HCT116 (cell line): ENCODE results near the gene ACO2. TPM values are rescaled to one million over a fixed set of nuclear protein-coding genes. Genes with fewer than 3 reads are reported as not detected.

ENCODE experiments used
- ATAC-seq: fragments of 200-7000 bp; cut with Tn5 transposase; 2 replicates; pipeline ENCODE4 v1.9.1; 2020; ENCODE audit warnings: mild to moderate bottlenecking, moderate library complexity
- BruUV-seq: library from RNA; stranded (reverse); fragments of 400-500 nt; replicated peaks from 2 replicates; lab custom pipeline; 2021; lab: Mats Ljungman, UMichigan
- CTCF ChIA-PET: fragments of 300-600 bp; sonication (Branson Sonifier 250); formaldehyde crosslinking; loops from one replicate; lab custom pipeline; 2021; ENCODE audit warnings: antibody characterized with exemption; lab: Charles Lee
- POLR2A ChIA-PET: fragments of 300-600, 350-600 bp; sonication (Branson Sonifier 250); formaldehyde crosslinking; loops from one replicate; lab custom pipeline; 2021; ENCODE audit warnings: antibody characterized with exemption; lab: Charles Lee
- RAD21 ChIA-PET, 2 experiments: fragments of 300-600 bp; sonication (Branson Sonifier 250); formaldehyde crosslinking; loops; one replicate each; lab custom pipeline; 2023; ENCODE audit warnings: low total read pairs in 2 of 2; ENCODE audit not compliant: uncharacterized antibody in 2 of 2, unreplicated experiment in 2 of 2, low non-redundant PET in 1 of 2; lab: Charles Lee
- DNase-seq: peaks from one replicate; pipeline ENCODE4 v3.0.0-alpha.2; 2010; ENCODE audit warnings: low read depth, low spot score
- H2AFZ ChIP-seq: fragments of 200-600 bp; shearing (Covaris generic), sonication (generic); 2 replicates; pipeline ENCODE4 v1.6.1; 2017; ENCODE audit warnings: low read depth, mixed run types, mixed read lengths, antibody characterized with exemption, low read length; ENCODE audit not compliant: poor library complexity, severe bottlenecking
- H3K27ac ChIP-seq: 2 replicates; pipeline ENCODE4 v1.5.1; 2012; ENCODE audit warnings: low read depth, low read length
- H3K27me3 ChIP-seq: fragments of 200-600 bp; sonication (generic); 2 replicates; pipeline ENCODE4 v1.6.1; 2016; ENCODE audit warnings: mixed run types, low read length, mixed read lengths; ENCODE audit not compliant: insufficient read depth
- H3K36me3 ChIP-seq, 2 experiments: fragments of 200-500 bp in 1 of 2; fragments of 200-600 bp in 1 of 2; sonication (Bioruptor generic) in 1 of 2; sonication (generic) in 1 of 2; 2 replicates each; pipeline versions ENCODE4 v1.5.1 to v1.6.1; 2014 to 2016; ENCODE audit warnings: low read length in 2 of 2, inconsistent platforms in 1 of 2, mixed read lengths in 1 of 2, mixed run types in 1 of 2; ENCODE audit not compliant: insufficient read depth in 2 of 2, control insufficient read depth in 1 of 2
- H3K4me1 ChIP-seq, 2 experiments: fragments of 200-600 bp in 1 of 2; sonication (generic) in 1 of 2; 2 replicates each; pipeline versions ENCODE4 v1.5.1 to v1.6.1; 2012 to 2017; ENCODE audit warnings: low read length in 2 of 2, inconsistent platforms in 1 of 2, mild to moderate bottlenecking in 1 of 2, mixed read lengths in 1 of 2, mixed run types in 1 of 2, moderate library complexity in 1 of 2; ENCODE audit not compliant: insufficient read depth in 2 of 2, control insufficient read depth in 1 of 2
- H3K4me2 ChIP-seq: fragments of 200-600 bp; sonication (generic); 2 replicates; pipeline ENCODE4 v1.6.1; 2017; ENCODE audit warnings: mixed run types, low read length, mixed read lengths
- H3K4me3 ChIP-seq, 2 experiments: fragments of 200-600 bp in 1 of 2; sonication (generic) in 1 of 2; replicated peaks in 1 of 2; 2 replicates each; pipeline ENCODE4 v1.5.1; 2011 to 2016; ENCODE audit warnings: low read length in 2 of 2, control low read depth in 1 of 2, low read depth in 1 of 2, mild to moderate bottlenecking in 1 of 2, mixed read lengths in 1 of 2, mixed run types in 1 of 2
- H3K79me2 ChIP-seq: fragments of 200-600 bp; sonication (generic); 2 replicates; pipeline ENCODE4 v1.6.1; 2017; ENCODE audit warnings: mild to moderate bottlenecking, mixed run types, low read length, moderate library complexity, mixed read lengths; ENCODE audit not compliant: insufficient read depth
- H3K9ac ChIP-seq: fragments of 200-600 bp; sonication (generic); 2 replicates; pipeline ENCODE4 v1.6.1; 2016; ENCODE audit warnings: low read length, mixed read lengths
- H3K9me2 ChIP-seq: fragments of 200-600 bp; sonication (generic), shearing (Covaris generic); 2 replicates; pipeline ENCODE4 v1.6.1; 2017; ENCODE audit warnings: mixed run types, mild to moderate bottlenecking, moderate library complexity; ENCODE audit not compliant: insufficient read depth
- H3K9me3 ChIP-seq, 2 experiments: fragments of 200-500 bp in 1 of 2; fragments of 200-600 bp in 1 of 2; sonication (Bioruptor generic) in 1 of 2; sonication (generic) in 1 of 2; 2 replicates each; pipeline ENCODE4 v1.6.1; 2014 to 2017; ENCODE audit warnings: low read length in 2 of 2, mixed read lengths in 2 of 2, inconsistent platforms in 1 of 2, low read depth in 1 of 2, mild to moderate bottlenecking in 1 of 2, mixed run types in 1 of 2, moderate library complexity in 1 of 2; ENCODE audit not compliant: control insufficient read depth in 1 of 2, insufficient read depth in 1 of 2
- H4K20me1 ChIP-seq: fragments of 200-600 bp; sonication (generic), shearing (Covaris generic); 2 replicates; pipeline ENCODE4 v1.6.1; 2017; ENCODE audit warnings: mixed run types, mild to moderate bottlenecking, moderate library complexity; ENCODE audit not compliant: insufficient read depth
- CBX3 ChIP-seq: IDR thresholded peaks from 2 replicates; pipeline ENCODE4 v1.6.1; 2012; ENCODE audit warnings: low read depth
- CEBPB ChIP-seq: IDR thresholded peaks from 2 replicates; pipeline ENCODE4 v1.6.1; 2012; ENCODE audit warnings: low read depth
- EGR1 ChIP-seq: IDR thresholded peaks from 2 replicates; pipeline ENCODE4 v1.6.1; 2012; ENCODE audit warnings: low read depth
- EZH2 ChIP-seq: fragments of 200-600 bp; sonication (generic); IDR thresholded peaks from 2 replicates; pipeline ENCODE4 v1.6.1; 2017; ENCODE audit warnings: antibody characterized with exemption, mixed run types
- POLR2AphosphoS5 ChIP-seq: IDR thresholded peaks from 2 replicates; pipeline ENCODE4 v1.6.1; 2011; ENCODE audit warnings: mild to moderate bottlenecking, low read depth, low read length, moderate library complexity
- RAD21 ChIP-seq: IDR thresholded peaks from 2 replicates; pipeline ENCODE4 v1.6.1; 2012; ENCODE audit warnings: low read depth, mild to moderate bottlenecking
- SIN3A ChIP-seq: IDR thresholded peaks from 2 replicates; pipeline ENCODE4 v1.6.1; 2012; ENCODE audit warnings: low read depth
- SP1 ChIP-seq: IDR thresholded peaks from 2 replicates; pipeline ENCODE4 v1.6.1; 2012; ENCODE audit warnings: low read depth
- TCF7L2 ChIP-seq: IDR thresholded peaks from 2 replicates; pipeline ENCODE4 v1.7.0; 2011; ENCODE audit warnings: borderline replicate concordance, inconsistent platforms; ENCODE audit not compliant: insufficient read depth, insufficient read length; ENCODE audit errors: extremely low read depth
- YY1 ChIP-seq: IDR thresholded peaks from 2 replicates; pipeline ENCODE4 v1.6.1; 2011; ENCODE audit warnings: low read length, low read depth, moderate library complexity, mild to moderate bottlenecking; ENCODE audit not compliant: insufficient replicate concordance; ENCODE audit errors: extremely low read depth
- ZFX ChIP-seq: fragments of 450-650 bp; IDR thresholded peaks from 2 replicates; pipeline ENCODE4 v1.6.1; 2017
- ZNF274 ChIP-seq: fragments of 200-500 bp; sonication (Bioruptor generic); IDR thresholded peaks from 2 replicates; pipeline ENCODE4 v1.6.1; 2014; ENCODE audit warnings: mild to moderate bottlenecking, low read depth, low read length, inconsistent platforms
- intact Hi-C: fragments of 100-400 bp; cut with micrococcal nuclease; formaldehyde crosslinking; loops from 2 replicates; pipeline ENCODE4 v1.10.0; 2022
- total RNA-seq: library from RNA; stranded (reverse); gene quantifications from one replicate; pipeline ENCODE4 v1.2.1, GENCODE V29; 2021; ENCODE audit not compliant: unreplicated experiment
- TF ChIP-seq, protein P1 (sequence below), 3 experiments: fragments of 200-600 bp in 1 of 3; sonication (generic) in 1 of 3; IDR thresholded peaks in 2 of 3; conservative IDR thresholded peaks in 1 of 3; 2 replicates each; pipeline ENCODE4 v1.5.1; 2012 to 2017; ENCODE audit warnings: low read depth in 2 of 3, low read length in 2 of 3, antibody characterized with exemption in 1 of 3, borderline replicate concordance in 1 of 3, control low read depth in 1 of 3, mild to moderate bottlenecking in 1 of 3, mixed read lengths in 1 of 3, mixed run types in 1 of 3, moderate library complexity in 1 of 3; ENCODE audit not compliant: insufficient read depth in 1 of 3
- TF ChIP-seq, protein P2 (sequence below): IDR thresholded peaks from 2 replicates; pipeline ENCODE4 v1.6.1; 2012
- TF ChIP-seq, protein P3 (sequence below): IDR thresholded peaks from 2 replicates; pipeline ENCODE4 v1.6.1; 2011; ENCODE audit warnings: mild to moderate bottlenecking, low read length, moderate library complexity; ENCODE audit not compliant: insufficient replicate concordance; ENCODE audit errors: extremely low read depth
- TF ChIP-seq, protein P4 (sequence below): IDR thresholded peaks from 2 replicates; pipeline ENCODE4 v1.6.1; 2012; ENCODE audit warnings: low read depth
- TF ChIP-seq, protein P5 (sequence below): IDR thresholded peaks from 2 replicates; pipeline ENCODE4 v1.6.1; 2012

Gene ACO2
- total RNA-seq, 1 experiment from 2014 or later, result 108 TPM

DNA sequence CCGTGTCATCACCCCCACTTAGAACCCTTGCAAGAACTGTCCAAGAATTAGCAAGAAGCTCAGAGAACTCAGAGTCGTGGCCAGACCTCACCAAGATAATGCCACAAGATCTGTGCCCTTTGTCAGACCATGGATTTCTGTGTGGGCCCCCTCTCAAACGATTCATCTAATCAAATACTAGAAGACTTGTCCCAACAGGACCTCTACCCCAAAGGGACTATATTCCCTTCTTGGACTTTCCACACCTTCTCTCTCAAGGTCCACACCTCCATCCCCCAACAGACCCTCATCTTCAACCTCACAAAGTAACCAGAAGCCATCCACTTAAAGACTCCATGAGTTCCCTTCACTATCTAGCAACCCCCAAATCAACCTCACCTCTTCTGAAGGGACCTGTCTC, 72.6 kb downstream of the ACO2 start:
- Histone ChIP-seq H2AFZ (no peak overlapping the region), H3K9ac (no peak overlapping the region), H3K9me2 (no peaks in the 10 kb centered on the region), H3K79me2 (peaks cover 74% of the 10 kb centered on the region), H4K20me1 (peaks cover 6% of the 10 kb centered on the region; the same call in 1 of the 2 replicates), H3K36me3 (peaks cover 20 to 34% of the 10 kb centered on the region in 2 experiments), H3K27me3 (no peaks in the 10 kb centered on the region)
- RAD21 ChIA-PET, result no interaction called here
- BruUV-seq, result no TSS peak
- POLR2A ChIA-PET, result no interaction called here
- TF ChIP-seq SP1 (no peak), YY1 (no peak), SIN3A (no peak), POLR2AphosphoS5 (no peak), EGR1 (no peak), ZNF274 (no peak), CBX3 (no peak), CEBPB (no peak), ZFX (no peak), RAD21 (no peak), TCF7L2 (no peak), EZH2 (no peak)
- TF ChIP-seq, protein P1, sequence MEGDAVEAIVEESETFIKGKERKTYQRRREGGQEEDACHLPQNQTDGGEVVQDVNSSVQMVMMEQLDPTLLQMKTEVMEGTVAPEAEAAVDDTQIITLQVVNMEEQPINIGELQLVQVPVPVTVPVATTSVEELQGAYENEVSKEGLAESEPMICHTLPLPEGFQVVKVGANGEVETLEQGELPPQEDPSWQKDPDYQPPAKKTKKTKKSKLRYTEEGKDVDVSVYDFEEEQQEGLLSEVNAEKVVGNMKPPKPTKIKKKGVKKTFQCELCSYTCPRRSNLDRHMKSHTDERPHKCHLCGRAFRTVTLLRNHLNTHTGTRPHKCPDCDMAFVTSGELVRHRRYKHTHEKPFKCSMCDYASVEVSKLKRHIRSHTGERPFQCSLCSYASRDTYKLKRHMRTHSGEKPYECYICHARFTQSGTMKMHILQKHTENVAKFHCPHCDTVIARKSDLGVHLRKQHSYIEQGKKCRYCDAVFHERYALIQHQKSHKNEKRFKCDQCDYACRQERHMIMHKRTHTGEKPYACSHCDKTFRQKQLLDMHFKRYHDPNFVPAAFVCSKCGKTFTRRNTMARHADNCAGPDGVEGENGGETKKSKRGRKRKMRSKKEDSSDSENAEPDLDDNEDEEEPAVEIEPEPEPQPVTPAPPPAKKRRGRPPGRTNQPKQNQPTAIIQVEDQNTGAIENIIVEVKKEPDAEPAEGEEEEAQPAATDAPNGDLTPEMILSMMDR (IDR thresholded peaks at IDR 0.05 in 2 of 3, conservative IDR thresholded peaks at IDR 0.05 in 1 of 3; ENCODE audit: borderline replicate concordance in 1 of 3, insufficient read depth in 1 of 3, low read depth in 2 of 3, low read length in 2 of 3), result no peak
- TF ChIP-seq, protein P2, sequence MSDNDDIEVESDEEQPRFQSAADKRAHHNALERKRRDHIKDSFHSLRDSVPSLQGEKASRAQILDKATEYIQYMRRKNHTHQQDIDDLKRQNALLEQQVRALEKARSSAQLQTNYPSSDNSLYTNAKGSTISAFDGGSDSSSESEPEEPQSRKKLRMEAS, result no peak
- TF ChIP-seq, protein P3, sequence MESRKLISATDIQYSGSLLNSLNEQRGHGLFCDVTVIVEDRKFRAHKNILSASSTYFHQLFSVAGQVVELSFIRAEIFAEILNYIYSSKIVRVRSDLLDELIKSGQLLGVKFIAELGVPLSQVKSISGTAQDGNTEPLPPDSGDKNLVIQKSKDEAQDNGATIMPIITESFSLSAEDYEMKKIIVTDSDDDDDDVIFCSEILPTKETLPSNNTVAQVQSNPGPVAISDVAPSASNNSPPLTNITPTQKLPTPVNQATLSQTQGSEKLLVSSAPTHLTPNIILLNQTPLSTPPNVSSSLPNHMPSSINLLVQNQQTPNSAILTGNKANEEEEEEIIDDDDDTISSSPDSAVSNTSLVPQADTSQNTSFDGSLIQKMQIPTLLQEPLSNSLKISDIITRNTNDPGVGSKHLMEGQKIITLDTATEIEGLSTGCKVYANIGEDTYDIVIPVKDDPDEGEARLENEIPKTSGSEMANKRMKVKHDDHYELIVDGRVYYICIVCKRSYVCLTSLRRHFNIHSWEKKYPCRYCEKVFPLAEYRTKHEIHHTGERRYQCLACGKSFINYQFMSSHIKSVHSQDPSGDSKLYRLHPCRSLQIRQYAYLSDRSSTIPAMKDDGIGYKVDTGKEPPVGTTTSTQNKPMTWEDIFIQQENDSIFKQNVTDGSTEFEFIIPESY, result no peak
- TF ChIP-seq, protein P4, sequence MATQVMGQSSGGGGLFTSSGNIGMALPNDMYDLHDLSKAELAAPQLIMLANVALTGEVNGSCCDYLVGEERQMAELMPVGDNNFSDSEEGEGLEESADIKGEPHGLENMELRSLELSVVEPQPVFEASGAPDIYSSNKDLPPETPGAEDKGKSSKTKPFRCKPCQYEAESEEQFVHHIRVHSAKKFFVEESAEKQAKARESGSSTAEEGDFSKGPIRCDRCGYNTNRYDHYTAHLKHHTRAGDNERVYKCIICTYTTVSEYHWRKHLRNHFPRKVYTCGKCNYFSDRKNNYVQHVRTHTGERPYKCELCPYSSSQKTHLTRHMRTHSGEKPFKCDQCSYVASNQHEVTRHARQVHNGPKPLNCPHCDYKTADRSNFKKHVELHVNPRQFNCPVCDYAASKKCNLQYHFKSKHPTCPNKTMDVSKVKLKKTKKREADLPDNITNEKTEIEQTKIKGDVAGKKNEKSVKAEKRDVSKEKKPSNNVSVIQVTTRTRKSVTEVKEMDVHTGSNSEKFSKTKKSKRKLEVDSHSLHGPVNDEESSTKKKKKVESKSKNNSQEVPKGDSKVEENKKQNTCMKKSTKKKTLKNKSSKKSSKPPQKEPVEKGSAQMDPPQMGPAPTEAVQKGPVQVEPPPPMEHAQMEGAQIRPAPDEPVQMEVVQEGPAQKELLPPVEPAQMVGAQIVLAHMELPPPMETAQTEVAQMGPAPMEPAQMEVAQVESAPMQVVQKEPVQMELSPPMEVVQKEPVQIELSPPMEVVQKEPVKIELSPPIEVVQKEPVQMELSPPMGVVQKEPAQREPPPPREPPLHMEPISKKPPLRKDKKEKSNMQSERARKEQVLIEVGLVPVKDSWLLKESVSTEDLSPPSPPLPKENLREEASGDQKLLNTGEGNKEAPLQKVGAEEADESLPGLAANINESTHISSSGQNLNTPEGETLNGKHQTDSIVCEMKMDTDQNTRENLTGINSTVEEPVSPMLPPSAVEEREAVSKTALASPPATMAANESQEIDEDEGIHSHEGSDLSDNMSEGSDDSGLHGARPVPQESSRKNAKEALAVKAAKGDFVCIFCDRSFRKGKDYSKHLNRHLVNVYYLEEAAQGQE, result no peak
- TF ChIP-seq, protein P5, sequence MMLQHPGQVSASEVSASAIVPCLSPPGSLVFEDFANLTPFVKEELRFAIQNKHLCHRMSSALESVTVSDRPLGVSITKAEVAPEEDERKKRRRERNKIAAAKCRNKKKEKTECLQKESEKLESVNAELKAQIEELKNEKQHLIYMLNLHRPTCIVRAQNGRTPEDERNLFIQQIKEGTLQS, result no peak
- TF ChIP-seq, all 23 proteins: peak for 0
- CTCF ChIA-PET, result no interaction called here
- ATAC-seq, result no peak
- Histone ChIP-seq H3K4me3 (no peak overlapping the region), H3K9me3 (no peaks in the 10 kb centered on the region), H3K4me1 (peaks cover 15 to 21% of the 10 kb centered on the region in 2 experiments), H3K27ac (no peak overlapping the region), H3K4me2 (no peak overlapping the region)
- intact Hi-C loops, result no loop called here
- no peak for DNase-seq
